SHP77 (cell line): ENCODE measurements around the gene KRTAP9-2.
"Not testable (repeated sequence)": the region's sequence is repeated elsewhere in the genome, so short reads cannot be mapped to it uniquely, and the experiment has no call there.

Experiments used
- DNase-seq, 2 experiments: peaks; one replicate each; lab custom pipeline; 2025; lab: John Stamatoyannopoulos, UW

KRTAP9-2 gene

GRCh38 chr17:41226598-41227095 is at the start of gene KRTAP9-2:
KRTAP9-2 (plus strand) TSS chr17:41226648; CDS start chr17:41226655, 7 bp downstream.
- DNase-seq: not testable (repeated sequence)

GRCh38 chr17:41176744-41177387 is 49.6 kb upstream of the KRTAP9-2 start:
- DNase-seq: no peak

- no peak for DNase-seq
Measured at GRCh38 chr17:41177727-41178271, 48.6 kb upstream of the KRTAP9-2 start, which contains the start of gene KRTAP4-2. KRTAP4-2 (minus strand) TSS chr17:41178221; CDS start chr17:41178164, 57 bp downstream.

- no peak for DNase-seq
Measured at GRCh38 chr17:41178341-41178740, 48.1 kb upstream of the KRTAP9-2 start.

- DNase-seq: no peak
Measured at GRCh38 chr17:41178843-41179616, 47.4 kb upstream of the KRTAP9-2 start.

- no peak for DNase-seq
Measured at GRCh38 chr17:41184480-41184961, 41.9 kb upstream of the KRTAP9-2 start, which contains the start of gene KRTAP4-1. KRTAP4-1 (minus strand) TSS chr17:41184911; CDS start chr17:41184854, 57 bp downstream.

- DNase-seq: no peak
Measured at GRCh38 chr17:41185001-41185400, 41.4 kb upstream of the KRTAP9-2 start.

GRCh38 chr17:41186872-41187271 is 39.6 kb upstream of the KRTAP9-2 start:
- DNase-seq: no peak

GRCh38 chr17:41189837-41190318 is 36.6 kb upstream of the KRTAP9-2 start, which contains the start of gene KRTAP9-1:
KRTAP9-1 (plus strand) TSS chr17:41189887; CDS start chr17:41189887, 0 bp downstream.
- not testable (repeated sequence) for DNase-seq

- DNase-seq: no peak
Measured at GRCh38 chr17:41190328-41190727, 36.1 kb upstream of the KRTAP9-2 start.

- DNase-seq: no peak
Measured at GRCh38 chr17:41196068-41196467, 30.4 kb upstream of the KRTAP9-2 start.

GRCh38 chr17:41199421-41200078 is 26.9 kb upstream of the KRTAP9-2 start:
- no peak for DNase-seq

- DNase-seq: peak; percentile 28 to 31
Measured at GRCh38 chr17:41211845-41212466, 14.5 kb upstream of the KRTAP9-2 start.

GRCh38 chr17:41212524-41213169 is 13.8 kb upstream of the KRTAP9-2 start:
- peak in 1 of 2 experiments; percentile 11 for DNase-seq

- DNase-seq: no peak
Measured at GRCh38 chr17:41215681-41216080, 10.8 kb upstream of the KRTAP9-2 start.

GRCh38 chr17:41223821-41224220 is 2.6 kb upstream of the KRTAP9-2 start:
- DNase-seq: no peak

- no peak for DNase-seq
Measured at GRCh38 chr17:41226051-41226450, 397 bp upstream of the KRTAP9-2 start.

GRCh38 chr17:41230094-41230493 is 3.6 kb downstream of the KRTAP9-2 start:
- DNase-seq: no peak

- DNase-seq: no peak
Measured at GRCh38 chr17:41231731-41232130, 5.3 kb downstream of the KRTAP9-2 start.

GRCh38 chr17:41232399-41233105 is 6.1 kb downstream of the KRTAP9-2 start, which contains the start of gene KRTAP9-3:
KRTAP9-3 (plus strand) TSS chr17:41232449; CDS start chr17:41232502, 53 bp downstream.
- DNase-seq: not testable (repeated sequence)
